Muscle of leg (tissue), 11 donors: ENCODE data around the gene C14orf119. TPM values are rescaled to one million over a fixed set of nuclear protein-coding genes. Genes with fewer than 3 reads are reported as not detected.
A peak's percentile ranks its signal among the peaks of the same experiment; 100 is the strongest.

Experiments
- DNase-seq: peaks from one replicate; pipeline ENCODE4 v3.0.0; 2013
- H3K27ac ChIP-seq: one replicate; pipeline ENCODE4 v1.5.1; 2013; ENCODE audit warnings: mild to moderate bottlenecking, low read length, control low read depth
- H3K27me3 ChIP-seq: one replicate; pipeline ENCODE4 v1.6.1; 2013; ENCODE audit warnings: low read length; ENCODE audit not compliant: control insufficient read depth, insufficient read depth
- H3K36me3 ChIP-seq: one replicate; pipeline ENCODE4 v1.6.1; 2013; ENCODE audit warnings: low read length; ENCODE audit not compliant: control insufficient read depth, insufficient read depth
- H3K4me1 ChIP-seq: one replicate; pipeline ENCODE4 v1.6.1; 2013; ENCODE audit warnings: low read length; ENCODE audit not compliant: control insufficient read depth, insufficient read depth
- H3K4me3 ChIP-seq: one replicate; pipeline ENCODE4 v1.5.1; 2013; ENCODE audit warnings: low read length, control low read depth
- H3K9me3 ChIP-seq: replicated peaks from 2 replicates; pipeline ENCODE4 v1.6.1; 2013; ENCODE audit warnings: low read depth, low read length; ENCODE audit not compliant: control insufficient read depth
- WGBS: methylation state at CpG from one replicate; pipeline ENCODE4 v1.1.5; 2013; ENCODE audit warnings: missing lambda C conversion rate; ENCODE audit not compliant: insufficient coverage; 5-methylcytosine and 5-hydroxymethylcytosine counted together
- polyA plus RNA-seq, 8 donors: library from polyadenylated mRNA; unstranded; fragments of 120-200 nt; gene quantifications; one replicate each; pipeline versions ENCODE4 v1.2.1 to v1.2.3, GENCODE V29; 2013; ENCODE audit warnings: inconsistent platforms in 1 of 8, low replicate concordance in 1 of 8; ENCODE audit not compliant: insufficient read length in 8 of 8, insufficient read depth in 1 of 8
- total RNA-seq: library from RNA; stranded (reverse); fragments of 120-200 nt; gene quantifications from one replicate; pipeline ENCODE4 v1.2.4, GENCODE V29; 2013

C14orf119 gene
- total and polyA plus RNA-seq, 9 donors = 46.0 to 68.2 (median 50.9) TPM

DNA sequence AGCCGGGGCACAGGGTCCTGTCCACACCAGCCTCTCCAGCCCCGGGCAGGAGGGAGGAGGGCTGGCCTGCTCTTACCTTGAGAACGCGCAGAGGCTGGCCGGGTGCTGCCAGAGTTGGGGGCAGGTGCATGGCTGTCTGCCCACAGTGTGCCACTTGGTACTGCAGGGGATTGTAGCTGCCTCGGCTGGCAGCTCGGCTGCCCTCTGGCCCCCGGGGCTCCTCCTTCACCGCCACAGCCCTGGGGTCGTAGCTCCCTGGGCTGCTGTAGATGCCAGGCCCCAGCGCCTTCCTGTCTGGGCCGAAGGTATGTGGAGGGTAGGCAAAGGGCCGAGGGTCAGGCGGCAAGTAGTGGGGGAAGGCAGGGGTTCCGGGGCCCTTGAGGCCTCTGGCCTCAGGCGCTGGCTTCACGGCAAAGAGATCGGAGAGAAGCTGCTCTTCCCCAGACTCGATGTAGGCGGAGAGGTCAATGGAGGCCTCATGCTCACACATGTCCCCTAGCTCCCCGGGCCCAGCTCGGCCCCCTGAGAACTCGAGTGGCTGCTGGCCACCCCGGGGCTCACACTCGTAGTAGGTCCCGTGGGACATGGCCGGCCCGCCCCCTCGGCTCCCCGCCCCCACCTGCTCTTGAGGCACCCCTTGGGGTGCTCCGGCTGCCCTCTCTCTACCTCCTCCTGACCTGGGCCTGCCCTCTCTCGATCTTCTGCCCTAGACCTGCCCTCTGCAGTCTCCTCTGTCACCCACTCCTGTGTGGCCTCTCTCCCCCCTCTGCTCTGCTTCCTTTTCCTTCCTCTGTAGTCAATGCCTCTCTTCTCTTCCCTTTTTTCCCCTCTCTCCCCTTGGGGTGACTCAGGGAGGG lies 23.4 kb downstream of the C14orf119 start, which contains the start of gene CEBPE:
CEBPE (minus strand) TSS at position 750 of the 857 bp plus-strand sequence; CDS start at position 586, 164 bp downstream.
- no peak for DNase-seq
- no peak within 1 kb of the TSS for H3K4me3 ChIP-seq
- peaks cover 3% of the 10 kb centered on the region for H3K27me3 ChIP-seq
- no peaks in the 10 kb centered on the region for H3K9me3 ChIP-seq
- H3K36me3 ChIP-seq = no peaks in the 10 kb centered on the region
- H3K4me1 ChIP-seq = peaks cover 15% of the 10 kb centered on the region
- WGBS = 71% methylated on average over 28 of the region's 32 CpGs
- H3K27ac ChIP-seq = no peak within 1 kb of the TSS

DNA sequence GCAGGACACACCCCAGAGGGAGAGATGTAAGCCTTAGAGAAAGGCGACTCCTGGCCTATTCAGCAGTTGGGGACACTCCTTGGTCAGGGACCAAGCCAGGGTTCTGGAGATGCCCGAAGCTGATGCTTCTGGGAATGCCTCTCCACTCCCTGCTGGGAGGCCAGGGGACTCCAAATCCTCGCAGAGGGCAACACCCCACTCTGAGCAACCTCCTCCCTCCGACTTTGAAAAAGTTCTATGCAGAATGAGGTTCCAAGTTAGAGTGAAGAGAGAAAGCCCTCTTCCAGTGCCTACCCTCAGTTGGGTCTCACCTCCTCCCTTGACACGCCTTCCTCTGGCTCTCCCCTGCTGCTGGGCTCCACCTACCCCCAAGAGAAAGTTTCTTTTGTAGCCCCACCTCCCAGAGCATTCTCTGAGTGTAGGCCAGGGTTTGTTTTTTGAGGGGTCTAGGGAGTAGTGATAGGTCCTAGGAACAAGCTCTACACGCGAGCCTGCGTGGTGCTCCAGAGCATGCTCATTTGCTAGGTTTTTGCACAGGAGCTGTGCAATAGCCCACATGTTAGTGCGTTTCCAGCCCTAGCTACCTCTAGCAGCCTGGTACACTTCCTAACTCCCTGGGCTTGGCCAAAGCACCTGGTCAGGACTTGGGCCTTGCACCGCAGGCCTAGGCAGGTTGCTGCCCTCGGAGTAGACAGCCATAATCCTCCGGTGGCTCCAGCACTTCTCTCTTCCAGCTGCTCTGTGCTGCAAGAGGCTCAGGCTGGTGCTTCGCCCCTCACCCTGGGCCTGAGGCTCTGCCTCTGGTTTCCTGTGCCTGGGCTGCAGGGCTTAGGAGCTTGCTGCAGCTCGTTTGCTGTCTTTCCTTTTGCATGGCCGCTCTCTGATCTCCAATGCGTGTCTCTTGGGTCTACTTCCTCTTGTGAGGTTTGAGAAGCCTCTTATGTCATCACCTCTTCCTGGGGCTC lies 24.3 kb downstream of the C14orf119 start:
- Histone ChIP-seq H3K4me3 (no peak overlapping the region), H3K27ac (no peak overlapping the region), H3K9me3 (no peaks in the 10 kb centered on the region), H3K36me3 (no peaks in the 10 kb centered on the region), H3K27me3 (no peaks in the 10 kb centered on the region), H3K4me1 (peaks cover 13% of the 10 kb centered on the region)
- 54% methylated on average over 9 of the region's 16 CpGs for WGBS
- peak; percentile 44 for DNase-seq

DNA sequence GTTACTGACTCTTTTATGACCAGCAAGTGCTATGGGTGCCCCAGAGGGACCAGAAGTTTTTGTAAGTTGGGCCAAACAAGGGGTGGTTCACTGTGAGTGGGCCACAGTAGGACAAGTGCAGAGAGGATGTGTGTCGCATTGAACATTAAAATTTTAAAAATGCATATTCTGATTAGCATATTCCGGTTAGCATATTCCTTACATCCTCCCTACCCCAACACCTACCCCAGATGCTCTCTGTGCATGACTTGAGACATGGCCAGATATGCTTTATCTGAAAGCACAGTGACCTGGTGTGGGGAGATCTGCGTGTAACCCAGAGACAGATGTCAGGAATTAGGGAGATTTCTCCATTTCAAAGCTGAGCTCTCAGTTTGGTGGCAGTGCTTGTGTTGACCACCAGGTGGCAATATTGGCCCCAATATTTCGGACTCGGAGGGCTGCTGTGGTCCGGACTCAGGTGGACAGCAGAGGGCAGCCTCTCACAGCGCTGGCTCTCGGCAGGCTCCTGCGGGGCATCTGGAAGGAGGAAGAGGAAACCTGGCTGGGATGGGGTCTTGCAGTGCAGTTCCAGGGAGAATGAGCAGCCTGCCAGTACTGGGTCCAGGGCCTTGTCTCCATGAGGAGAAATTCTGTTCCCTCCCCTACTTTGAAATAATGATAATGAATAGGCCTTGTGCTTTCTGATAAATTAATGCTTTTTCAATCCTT lies 25.4 kb downstream of the C14orf119 start:
- peak overlapping the region; percentile 35 for H3K27ac ChIP-seq
- DNase-seq = peak; percentile 92
- peaks cover 13% of the 10 kb centered on the region for H3K4me1 ChIP-seq
- 0% methylated on average over 1 of the region's 9 CpGs for WGBS
- no peaks in the 10 kb centered on the region for H3K36me3 ChIP-seq
- H3K27me3 ChIP-seq = no peaks in the 10 kb centered on the region
- no peak overlapping the region for H3K4me3 ChIP-seq
- no peaks in the 10 kb centered on the region for H3K9me3 ChIP-seq

DNA sequence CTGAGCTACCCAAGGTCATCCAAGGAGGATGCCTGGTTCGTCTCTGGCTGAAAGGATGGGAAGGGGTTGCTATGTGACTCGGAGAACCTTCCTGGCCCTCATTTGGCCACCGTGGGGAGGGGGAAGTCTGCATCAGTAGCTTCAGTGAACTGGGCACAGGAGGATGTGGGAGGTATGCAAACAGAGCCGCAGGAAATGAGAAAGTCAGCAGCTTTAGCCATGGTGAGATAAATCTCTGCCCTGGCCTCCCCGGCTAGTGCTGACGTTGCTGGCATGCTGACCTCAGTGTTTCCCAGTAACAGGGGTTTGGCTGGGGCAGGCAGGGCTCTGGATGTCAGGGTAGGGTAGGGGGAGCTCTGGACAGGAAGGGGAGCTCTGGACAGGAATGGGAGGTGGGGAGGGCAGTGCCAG lies 26.1 kb downstream of the C14orf119 start:
- peak; percentile 44 for DNase-seq
- H3K27ac ChIP-seq = peak overlapping the region; percentile 35
- H3K4me3 ChIP-seq = no peak overlapping the region
- H3K36me3 ChIP-seq = no peaks in the 10 kb centered on the region
- 46% methylated on average over 6 of the region's 6 CpGs for WGBS
- H3K9me3 ChIP-seq = no peaks in the 10 kb centered on the region
- peaks cover 13% of the 10 kb centered on the region for H3K4me1 ChIP-seq
- no peaks in the 10 kb centered on the region for H3K27me3 ChIP-seq

DNA sequence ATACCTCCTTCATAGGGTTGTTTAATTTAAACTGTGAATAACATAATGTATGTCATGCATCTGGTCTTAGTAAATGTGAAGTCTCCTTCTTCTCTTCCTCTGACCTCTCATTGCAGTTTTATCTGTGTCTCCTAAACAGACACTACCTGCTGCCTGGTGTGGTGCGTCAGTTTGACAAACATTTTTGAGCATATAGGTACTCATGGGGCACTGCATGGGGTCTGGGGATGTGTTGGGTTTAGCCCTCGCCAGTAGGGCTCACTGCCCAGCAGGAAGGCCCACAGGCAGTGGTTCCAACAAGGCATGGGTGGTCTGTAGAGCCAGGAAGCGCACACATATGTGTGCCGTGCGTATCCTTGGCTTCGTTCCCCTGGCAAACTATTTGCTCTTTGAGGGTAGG lies 26.8 kb downstream of the C14orf119 start:
- H3K36me3 ChIP-seq = no peaks in the 10 kb centered on the region
- no peak for DNase-seq
- no peaks in the 10 kb centered on the region for H3K27me3 ChIP-seq
- WGBS = 81% methylated on average over 4 of the region's 6 CpGs
- no peak overlapping the region for H3K27ac ChIP-seq
- H3K9me3 ChIP-seq = no peaks in the 10 kb centered on the region
- H3K4me3 ChIP-seq = no peak overlapping the region
- H3K4me1 ChIP-seq = peaks cover 13% of the 10 kb centered on the region

DNA sequence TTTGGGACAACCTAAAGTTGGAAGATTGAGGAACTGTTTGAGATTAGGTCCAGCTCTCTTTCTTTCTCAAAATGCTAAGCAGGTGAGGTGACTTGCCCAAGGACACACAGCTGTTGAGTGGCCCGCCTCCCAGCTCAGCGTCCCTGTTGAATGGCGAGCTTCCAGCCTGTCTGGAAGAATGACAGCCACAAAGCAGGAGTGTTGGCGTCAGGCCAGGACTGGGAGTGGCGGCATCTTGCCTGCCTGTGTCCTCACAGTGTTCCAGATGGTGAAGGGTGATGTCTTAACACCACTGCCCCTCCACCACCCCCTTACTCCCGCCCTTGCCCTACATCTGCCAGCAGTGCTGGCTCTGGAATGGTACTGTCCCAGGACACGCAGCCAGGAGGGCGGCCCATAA lies 28.1 kb downstream of the C14orf119 start:
- Histone ChIP-seq H3K36me3 (no peaks in the 10 kb centered on the region), H3K9me3 (no peaks in the 10 kb centered on the region), H3K4me3 (no peak overlapping the region), H3K4me1 (peaks cover 13% of the 10 kb centered on the region), H3K27ac (no peak overlapping the region), H3K27me3 (no peaks in the 10 kb centered on the region)
- DNase-seq = peak; percentile 32
- 66% methylated on average over 6 of the region's 8 CpGs for WGBS

DNA sequence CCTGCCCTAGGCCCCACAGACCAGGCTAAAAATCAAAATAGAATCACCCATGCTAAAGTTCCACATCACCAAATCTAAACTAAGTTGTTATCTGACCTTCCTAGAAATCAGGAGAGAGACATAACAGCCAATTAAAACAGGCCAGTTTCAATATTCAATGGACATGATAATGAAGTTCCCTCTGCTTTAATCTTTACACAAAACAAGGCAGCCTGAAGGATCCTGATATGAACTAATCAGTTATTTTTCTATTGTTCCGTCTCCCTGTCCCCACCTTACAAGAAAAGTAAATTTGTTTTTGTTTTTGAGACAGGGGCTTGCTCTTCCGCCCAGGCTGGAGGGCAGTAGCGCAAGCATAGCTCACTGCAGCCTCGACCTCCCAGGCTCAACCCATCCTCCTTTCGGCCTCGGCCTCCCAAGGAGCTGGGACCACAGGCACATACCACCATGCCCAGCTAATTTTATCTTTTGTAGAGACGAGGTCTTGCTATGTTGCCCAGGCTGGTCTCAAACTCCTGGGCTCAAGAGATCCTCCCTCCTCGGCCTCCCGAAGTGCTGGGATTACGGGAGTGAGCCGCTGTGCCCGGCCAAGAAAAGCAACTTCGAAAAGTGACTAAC lies 29.1 kb downstream of the C14orf119 start:
- no peak for DNase-seq
- no peak overlapping the region for H3K4me3 ChIP-seq
- no peaks in the 10 kb centered on the region for H3K9me3 ChIP-seq
- H3K4me1 ChIP-seq = peaks cover 13% of the 10 kb centered on the region
- 96% methylated on average over 9 of the region's 13 CpGs for WGBS
- H3K27ac ChIP-seq = no peak overlapping the region
- H3K36me3 ChIP-seq = no peaks in the 10 kb centered on the region
- H3K27me3 ChIP-seq = no peaks in the 10 kb centered on the region

DNA sequence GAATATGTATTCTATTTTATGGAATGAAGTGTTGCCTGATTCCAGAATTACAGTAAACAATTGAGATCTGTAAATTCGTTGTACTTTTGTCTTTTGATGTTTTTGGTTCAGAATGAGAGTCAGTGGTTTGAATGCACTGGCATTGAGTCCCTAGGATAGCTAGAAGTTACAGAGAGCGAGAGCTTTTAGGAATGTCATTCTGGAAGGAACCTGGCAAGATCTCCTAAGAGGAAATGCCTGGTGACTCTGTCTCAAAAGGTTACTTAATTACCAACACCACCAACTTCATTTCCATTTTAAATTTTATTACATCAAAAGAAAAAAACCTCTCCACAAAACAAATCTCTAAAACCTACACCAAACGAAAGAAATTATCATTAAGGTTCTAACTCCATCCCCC lies 29.7 kb downstream of the C14orf119 start:
- Histone ChIP-seq H3K36me3 (no peaks in the 10 kb centered on the region), H3K9me3 (no peaks in the 10 kb centered on the region), H3K4me3 (no peak overlapping the region), H3K27me3 (no peaks in the 10 kb centered on the region), H3K27ac (no peak overlapping the region), H3K4me1 (peaks cover 11% of the 10 kb centered on the region)
- no peak for DNase-seq
- 83% methylated on average over 1 of the region's 3 CpGs for WGBS

DNA sequence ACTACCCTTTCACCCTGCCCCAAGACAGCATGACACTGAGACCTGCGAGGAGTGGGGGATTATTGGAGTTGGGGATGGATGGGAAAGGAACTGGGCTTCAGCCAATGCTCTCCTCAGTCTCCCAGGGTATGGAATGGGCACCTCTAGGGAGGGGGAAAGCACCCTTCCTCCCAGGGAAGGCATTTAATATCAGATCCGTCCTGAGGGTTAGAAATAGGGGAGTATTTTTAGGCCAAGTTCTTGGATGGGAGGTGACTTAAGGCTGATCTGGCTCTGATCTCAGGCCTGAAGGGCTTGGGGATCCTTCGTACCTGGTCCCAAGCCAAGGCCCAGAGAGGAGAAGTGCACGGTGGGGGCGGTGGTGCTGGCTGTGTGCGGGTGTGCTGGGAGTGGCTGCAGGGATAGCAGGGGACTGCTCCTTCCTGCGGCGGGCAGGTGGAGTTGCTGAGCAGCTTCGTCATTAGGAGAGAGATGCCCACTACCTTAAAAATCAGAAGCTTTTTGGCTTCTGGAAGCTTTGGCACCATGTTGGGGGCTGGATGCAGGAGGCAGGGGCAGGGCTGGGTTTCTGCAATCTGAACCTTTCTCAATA lies 30.7 kb downstream of the C14orf119 start:
- Histone ChIP-seq H3K36me3 (no peaks in the 10 kb centered on the region), H3K4me1 (peaks cover 9% of the 10 kb centered on the region), H3K4me3 (no peak overlapping the region), H3K27ac (no peak overlapping the region), H3K9me3 (no peaks in the 10 kb centered on the region), H3K27me3 (no peaks in the 10 kb centered on the region)
- DNase-seq = no peak
- WGBS = 28% methylated on average over 7 of the region's 9 CpGs
